Measurements from ENCODE around the gene CREB5.

Gene CREB5

DNA sequence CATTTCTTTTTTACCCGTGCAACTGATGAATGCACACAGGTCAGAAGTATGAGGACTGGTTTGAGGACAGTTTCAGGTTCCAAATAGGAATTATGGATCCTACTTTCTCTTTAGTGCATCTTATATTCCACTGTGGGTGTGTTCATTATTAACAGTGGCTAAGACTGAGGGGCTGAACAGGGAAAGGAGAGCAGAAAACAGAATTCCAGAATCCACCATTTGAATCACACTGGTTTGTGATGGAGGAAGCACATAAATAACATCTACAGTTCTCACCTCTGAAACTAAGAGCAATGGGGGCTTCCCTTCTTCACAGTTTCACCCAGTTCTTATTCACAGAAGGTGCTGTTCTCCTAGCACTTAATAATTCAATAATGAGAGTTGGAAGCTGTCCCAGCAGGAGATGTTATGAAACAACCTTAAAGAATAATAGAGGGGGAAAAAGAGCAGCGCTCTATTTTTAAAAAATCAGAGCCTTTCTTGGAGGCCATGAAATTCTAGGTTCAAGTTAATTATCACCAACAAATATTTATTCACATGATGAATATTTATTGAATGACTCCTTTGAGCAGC is 205.1 kb downstream of the CREB5 start:
- ATAC-seq (no peak), DNase-seq (no peak)
- Mint-ChIP-seq H3K9me3 (no peaks in the 10 kb centered on the region), H3K27me3 (no peaks in the 10 kb centered on the region), H3K4me3 (no peak overlapping the region), H3K4me1 (no peaks in the 10 kb centered on the region), H3K27ac (no peak overlapping the region)

DNA sequence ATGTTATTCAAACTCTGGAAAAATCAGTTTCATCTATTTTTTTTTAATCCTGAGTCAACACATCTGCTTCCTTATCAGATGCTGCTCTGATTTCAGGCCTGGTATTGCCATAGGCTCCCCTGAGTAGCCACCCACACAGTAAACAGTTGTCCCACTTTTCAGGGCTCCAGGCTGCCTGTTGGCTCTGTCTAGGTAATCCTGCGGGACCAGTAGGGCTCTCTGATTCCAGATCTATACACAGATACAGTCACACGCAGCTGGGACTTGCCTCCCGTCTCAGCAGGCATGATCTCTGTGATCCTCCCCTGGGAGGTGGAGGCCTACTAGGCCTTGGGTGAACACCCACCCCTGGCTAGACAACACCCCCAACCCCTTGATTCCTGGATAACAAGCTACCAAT is 206.1 kb downstream of the CREB5 start:
- ATAC-seq (no peak), DNase-seq (no peak)
- no peaks in the 10 kb centered on the region for H3K4me1 Mint-ChIP-seq
- no peaks in the 10 kb centered on the region for H3K9me3 Mint-ChIP-seq
- H3K27me3 Mint-ChIP-seq, result no peaks in the 10 kb centered on the region
- H3K27ac Mint-ChIP-seq, result no peak overlapping the region
- no peak overlapping the region for H3K4me3 Mint-ChIP-seq

DNA sequence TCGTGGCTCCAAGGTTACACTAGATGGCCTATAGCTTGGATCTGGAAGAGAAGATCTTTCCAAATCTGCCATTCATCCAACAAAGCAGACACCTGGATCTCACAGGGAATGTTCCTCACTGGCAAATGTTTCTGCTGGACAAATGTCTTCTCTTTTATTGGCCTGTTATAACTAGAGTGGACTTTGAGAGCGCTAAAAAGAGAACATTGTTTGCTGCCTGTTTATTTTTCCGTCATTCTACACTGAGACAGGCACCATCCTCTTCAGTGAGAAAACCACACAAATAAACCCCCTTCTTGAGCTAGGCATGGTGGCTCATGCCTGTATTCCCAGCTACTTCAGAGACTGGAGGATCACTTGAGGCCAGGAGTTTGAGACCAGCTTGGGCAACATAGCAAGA is 206.9 kb downstream of the CREB5 start:
- H3K27ac Mint-ChIP-seq, result no peak overlapping the region
- H3K27me3 Mint-ChIP-seq, result no peaks in the 10 kb centered on the region
- ATAC-seq, result no peak
- H3K4me1 Mint-ChIP-seq, result no peaks in the 10 kb centered on the region
- no peak for DNase-seq
- no peak overlapping the region for H3K4me3 Mint-ChIP-seq
- no peaks in the 10 kb centered on the region for H3K9me3 Mint-ChIP-seq

DNA sequence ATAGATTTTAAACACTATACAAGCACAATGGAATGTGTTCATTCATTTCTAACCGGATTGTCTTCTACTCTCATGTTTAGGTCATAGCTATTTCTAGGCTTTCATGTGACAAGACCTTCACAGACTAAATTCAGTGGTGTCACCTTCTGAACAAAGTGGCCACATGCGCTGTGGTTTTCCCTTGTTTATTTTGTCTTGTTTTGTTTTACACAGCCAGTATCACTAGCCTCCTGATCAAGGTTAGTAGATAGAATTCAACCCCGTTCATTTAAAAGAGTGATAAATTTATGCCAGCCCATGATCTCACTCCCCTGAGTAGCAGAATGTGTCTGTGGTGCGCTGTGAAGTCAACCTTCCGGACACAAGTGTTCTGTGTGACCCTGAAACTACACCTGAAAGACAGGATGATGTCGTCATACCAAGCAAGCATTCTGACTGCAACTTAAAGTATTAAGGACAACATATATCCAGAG is 209.1 kb downstream of the CREB5 start:
- DNase-seq (no peak), ATAC-seq (no peak)
- no peak overlapping the region for H3K4me3 Mint-ChIP-seq
- no peak overlapping the region for H3K27ac Mint-ChIP-seq
- no peaks in the 10 kb centered on the region for H3K4me1 Mint-ChIP-seq
- no peaks in the 10 kb centered on the region for H3K27me3 Mint-ChIP-seq
- no peaks in the 10 kb centered on the region for H3K9me3 Mint-ChIP-seq

DNA sequence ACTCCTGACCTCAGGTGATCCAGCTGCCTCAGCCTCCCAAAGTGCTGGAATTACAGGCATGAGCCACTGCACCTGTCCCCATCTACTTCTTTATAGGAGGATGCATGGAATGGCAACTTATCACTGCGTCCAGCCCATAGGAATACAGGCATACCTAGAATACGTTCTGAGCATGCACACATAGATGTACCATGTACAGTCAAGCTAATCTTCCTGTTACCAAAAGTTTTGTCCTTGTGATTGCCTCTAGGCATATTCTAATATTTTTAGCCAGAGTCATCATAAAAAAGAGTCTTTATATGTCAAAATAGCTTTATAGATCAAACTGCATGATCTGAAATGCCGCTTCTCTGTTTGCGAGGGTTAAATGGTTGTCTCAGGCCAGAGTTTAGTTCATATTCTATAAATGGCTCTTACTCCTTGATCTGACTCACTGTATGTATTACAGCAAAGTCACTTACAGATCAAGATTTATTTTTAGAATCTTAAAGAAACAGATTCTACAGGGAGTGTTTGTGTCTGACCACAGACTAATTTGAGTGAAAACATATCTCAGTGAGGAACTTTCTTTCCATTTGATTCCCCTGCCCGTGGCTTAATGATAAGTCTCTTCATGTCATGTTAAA is 210.9 kb downstream of the CREB5 start:
- Mint-ChIP-seq H3K27me3 (peaks cover 4% of the 10 kb centered on the region), H3K27ac (no peak overlapping the region), H3K9me3 (no peaks in the 10 kb centered on the region), H3K4me1 (no peaks in the 10 kb centered on the region), H3K4me3 (no peak overlapping the region)
- DNase-seq (no peak), ATAC-seq (no peak)

DNA sequence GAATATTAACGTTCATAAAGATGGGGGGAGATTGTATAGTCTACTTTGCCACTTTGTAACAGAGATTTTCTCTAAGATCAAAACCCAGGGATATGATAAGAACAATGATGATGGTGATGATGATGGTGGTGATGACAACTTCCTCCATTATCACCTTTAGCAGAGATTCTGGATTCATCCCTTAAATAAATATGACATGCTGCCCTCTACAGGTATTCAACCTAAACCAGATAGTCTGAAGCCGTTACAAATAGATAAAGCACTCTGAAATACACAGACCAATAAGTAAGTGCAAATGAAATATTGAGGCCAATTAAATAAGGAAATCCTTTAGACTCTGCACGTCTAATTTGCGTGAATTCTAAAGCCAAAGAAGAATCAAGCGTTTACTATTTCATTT is 211.5 kb downstream of the CREB5 start:
- Mint-ChIP-seq H3K27me3 (peaks cover 9% of the 10 kb centered on the region), H3K27ac (no peak overlapping the region), H3K4me1 (no peaks in the 10 kb centered on the region), H3K4me3 (no peak overlapping the region), H3K9me3 (no peaks in the 10 kb centered on the region)
- no peak for ATAC-seq
- no peak for DNase-seq

DNA sequence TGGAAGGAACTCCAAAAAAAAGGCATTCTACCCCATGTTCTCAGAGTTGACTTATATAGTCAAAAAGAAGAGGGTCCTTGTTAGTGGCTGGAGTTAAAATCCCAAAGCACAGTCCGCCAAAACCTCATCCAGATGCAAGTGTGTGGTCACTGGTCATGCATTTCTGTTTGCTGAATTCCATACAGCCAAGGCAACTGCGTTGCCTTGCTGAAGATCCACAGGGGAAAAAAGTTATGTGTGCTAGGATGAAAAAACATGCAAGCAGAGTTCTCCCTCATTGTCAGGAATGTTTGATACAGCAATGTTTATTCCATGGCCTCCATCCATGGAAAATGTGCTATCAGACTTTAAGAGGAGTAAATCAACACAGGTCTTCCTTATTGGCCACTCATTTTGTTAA is 213.1 kb downstream of the CREB5 start:
- no peak for DNase-seq
- H3K4me1 Mint-ChIP-seq, result no peaks in the 10 kb centered on the region
- peaks cover 9% of the 10 kb centered on the region for H3K27me3 Mint-ChIP-seq
- no peaks in the 10 kb centered on the region for H3K9me3 Mint-ChIP-seq
- no peak overlapping the region for H3K4me3 Mint-ChIP-seq
- no peak overlapping the region for H3K27ac Mint-ChIP-seq
- no peak for ATAC-seq

DNA sequence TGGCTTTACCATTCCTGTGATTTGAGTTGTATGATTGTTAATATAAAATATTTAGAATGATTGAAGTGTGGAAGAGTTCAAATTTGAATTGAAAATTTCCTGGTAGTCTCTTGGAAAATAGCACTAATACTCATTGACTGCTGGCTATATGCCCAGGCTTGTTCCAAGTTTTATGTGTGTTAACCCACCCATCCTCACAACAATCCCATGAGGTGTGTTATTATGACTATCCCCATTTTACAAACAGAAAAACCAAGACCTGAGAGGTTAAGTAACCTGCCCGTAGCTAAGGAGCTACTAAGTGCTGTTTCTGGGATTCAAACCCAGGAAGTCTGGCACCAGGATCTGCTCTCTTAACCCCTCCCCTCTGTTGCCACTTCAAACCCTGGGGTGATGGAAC is 213.9 kb downstream of the CREB5 start:
- no peak overlapping the region for H3K4me3 Mint-ChIP-seq
- H3K27me3 Mint-ChIP-seq, result peaks cover 9% of the 10 kb centered on the region
- ATAC-seq (no peak), DNase-seq (no peak)
- no peaks in the 10 kb centered on the region for H3K4me1 Mint-ChIP-seq
- H3K27ac Mint-ChIP-seq, result no peak overlapping the region
- no peaks in the 10 kb centered on the region for H3K9me3 Mint-ChIP-seq

DNA sequence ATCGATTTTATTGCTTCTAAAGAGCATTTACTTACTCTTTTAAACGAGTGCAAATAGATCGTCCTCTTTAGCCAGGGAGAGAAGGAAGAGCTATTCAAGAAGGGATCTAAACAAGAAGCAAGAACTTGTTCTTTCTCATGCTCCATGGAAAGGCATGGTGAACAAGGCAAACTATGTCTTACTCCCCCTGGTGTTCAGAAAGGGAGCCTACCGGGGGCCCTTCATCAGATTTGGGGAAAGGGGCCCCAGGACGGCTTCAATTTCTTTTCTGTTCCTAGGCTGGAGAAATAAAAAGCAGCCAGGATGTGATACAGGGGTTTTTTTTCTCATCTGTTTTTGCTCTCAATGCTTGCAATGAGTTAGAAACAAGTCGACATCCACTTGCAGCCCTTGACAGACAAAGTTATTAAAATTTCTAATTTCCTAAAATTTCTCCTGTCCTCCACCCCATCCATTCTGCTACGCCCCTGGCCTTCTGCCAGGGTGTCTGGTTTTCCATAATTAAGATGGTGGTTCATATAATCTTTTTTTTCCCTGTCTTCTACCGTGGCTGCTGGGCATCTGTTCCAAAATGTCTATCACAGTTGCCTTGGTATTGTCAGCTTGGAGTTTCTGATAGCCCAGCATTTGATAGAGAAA is 214.4 kb downstream of the CREB5 start:
- no peak for ATAC-seq
- Mint-ChIP-seq H3K4me1 (no peaks in the 10 kb centered on the region), H3K9me3 (no peaks in the 10 kb centered on the region), H3K27ac (no peak overlapping the region), H3K27me3 (peaks cover 9% of the 10 kb centered on the region), H3K4me3 (no peak overlapping the region)
- DNase-seq, result peak; percentile 26 to 30

DNA sequence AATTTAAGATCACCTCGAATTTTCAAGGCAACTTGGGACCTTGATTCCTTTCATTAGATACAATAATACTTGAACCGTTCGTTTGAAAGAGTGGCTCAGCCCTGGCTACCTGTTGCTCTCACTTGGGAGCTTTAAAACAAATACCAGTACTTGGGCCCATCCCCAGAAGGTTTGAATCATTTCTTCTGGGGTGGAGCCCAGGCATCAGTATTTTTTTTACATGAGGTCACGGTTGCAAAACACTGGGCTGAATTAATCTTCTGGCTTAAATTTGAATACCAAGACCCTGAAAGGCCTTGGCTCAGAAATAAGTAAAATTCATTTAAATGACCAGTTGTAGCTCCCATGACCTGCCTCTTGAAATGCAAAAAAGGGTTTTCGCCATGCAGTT is 214.9 kb downstream of the CREB5 start:
- no peaks in the 10 kb centered on the region for H3K4me1 Mint-ChIP-seq
- no peaks in the 10 kb centered on the region for H3K9me3 Mint-ChIP-seq
- no peak overlapping the region for H3K27ac Mint-ChIP-seq
- H3K4me3 Mint-ChIP-seq, result no peak overlapping the region
- DNase-seq (no peak), ATAC-seq (no peak)
- H3K27me3 Mint-ChIP-seq, result peaks cover 13% of the 10 kb centered on the region

DNA sequence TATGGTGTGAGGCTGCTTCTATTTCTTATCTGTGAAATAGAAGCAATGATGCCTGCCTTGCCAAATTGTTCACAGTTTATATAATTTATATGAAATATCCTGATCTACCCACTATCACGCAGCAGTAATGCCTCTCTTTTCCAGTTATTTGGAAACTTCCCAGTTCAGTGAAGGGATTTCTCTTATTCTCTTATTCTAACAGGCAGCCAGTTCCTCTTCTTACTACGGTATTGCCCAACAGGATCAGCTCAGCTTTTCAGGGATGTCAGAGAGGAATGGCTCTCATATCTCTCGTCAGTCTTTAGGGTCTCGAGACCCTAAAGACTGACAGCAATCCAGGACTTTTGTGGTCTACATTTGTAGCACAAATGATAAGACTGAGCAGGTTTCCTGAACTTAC is 215.6 kb downstream of the CREB5 start:
- DNase-seq (no peak), ATAC-seq (no peak)
- Mint-ChIP-seq H3K4me1 (no peaks in the 10 kb centered on the region), H3K27me3 (peaks cover 16% of the 10 kb centered on the region), H3K9me3 (no peaks in the 10 kb centered on the region), H3K27ac (no peak overlapping the region), H3K4me3 (no peak overlapping the region)

DNA sequence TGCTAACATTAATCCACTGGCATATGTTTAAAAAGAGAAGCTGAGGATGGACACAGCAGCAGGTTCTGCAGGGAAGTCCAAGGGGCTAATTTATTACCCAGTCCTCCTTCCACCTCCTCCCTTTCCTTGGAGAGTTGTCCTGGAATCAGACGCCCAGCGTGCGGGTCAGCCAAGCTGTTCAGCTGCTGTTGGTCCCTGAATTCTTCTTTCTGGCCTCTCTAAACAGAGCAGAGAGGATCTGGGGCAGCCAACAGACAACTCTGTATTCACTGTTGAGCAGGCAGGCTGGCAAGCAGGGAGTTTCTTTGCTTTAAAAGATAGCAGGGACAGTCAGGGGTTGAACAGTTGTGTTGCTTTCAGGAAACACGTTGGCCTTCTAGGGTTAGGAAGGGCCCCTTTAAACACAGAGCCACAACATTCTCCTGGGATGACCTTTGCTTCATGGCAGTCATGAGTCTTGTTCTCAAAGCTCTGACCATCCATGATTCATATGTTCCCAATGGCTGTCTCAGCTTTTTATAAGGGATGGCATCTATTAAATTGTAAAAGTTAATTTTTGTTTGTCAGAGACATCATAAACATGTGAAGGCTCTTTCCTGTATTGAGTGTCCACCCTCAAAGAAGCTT is 217.0 kb downstream of the CREB5 start:
- no peak for DNase-seq
- ATAC-seq, result no peak
- Mint-ChIP-seq H3K9me3 (no peaks in the 10 kb centered on the region), H3K4me1 (no peaks in the 10 kb centered on the region), H3K27me3 (peaks cover 16% of the 10 kb centered on the region), H3K4me3 (no peak overlapping the region), H3K27ac (no peak overlapping the region)

DNA sequence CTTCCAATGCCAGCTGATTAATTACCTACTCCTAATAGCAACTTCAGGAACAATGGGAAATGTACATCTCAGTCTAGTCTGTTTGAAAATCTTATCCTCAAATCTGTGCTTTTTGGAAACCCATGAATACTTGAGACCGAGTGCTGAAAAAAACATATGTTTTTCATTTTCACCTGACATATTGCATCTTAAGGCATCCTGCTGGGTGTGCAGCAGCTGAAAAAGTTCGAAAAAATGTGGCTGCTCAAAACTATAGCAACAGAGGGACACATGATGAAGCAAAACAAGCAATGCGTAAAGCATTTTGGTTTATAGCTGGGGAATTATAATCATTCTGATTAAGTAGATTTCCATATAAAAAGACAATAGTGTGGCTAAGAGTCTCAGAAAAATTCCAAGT is 218.0 kb downstream of the CREB5 start:
- DNase-seq, result no peak
- H3K4me3 Mint-ChIP-seq, result no peak overlapping the region
- no peak for ATAC-seq
- H3K27ac Mint-ChIP-seq, result no peak overlapping the region
- H3K27me3 Mint-ChIP-seq, result peaks cover 16% of the 10 kb centered on the region
- H3K4me1 Mint-ChIP-seq, result no peaks in the 10 kb centered on the region
- no peaks in the 10 kb centered on the region for H3K9me3 Mint-ChIP-seq

DNA sequence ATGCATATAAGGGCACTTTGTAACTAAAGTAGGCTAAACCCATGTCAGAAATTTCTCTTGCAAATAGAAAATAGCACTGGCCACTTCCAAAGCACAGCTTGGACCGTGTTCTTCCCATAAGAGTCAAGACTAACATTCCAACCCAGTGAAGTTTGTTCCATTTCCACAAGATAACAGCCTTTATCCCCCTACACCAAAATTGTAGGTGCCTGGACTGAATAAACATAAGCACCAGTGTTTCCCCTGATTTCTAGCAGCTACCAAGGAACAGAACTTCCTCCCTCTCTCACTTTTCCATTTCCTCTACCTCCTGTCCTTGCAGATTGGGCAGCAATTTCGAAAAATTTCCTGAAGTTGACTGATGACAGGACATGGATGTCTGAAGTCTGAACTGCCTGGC is 219.7 kb downstream of the CREB5 start:
- ATAC-seq (no peak), DNase-seq (no peak)
- Mint-ChIP-seq H3K27ac (no peak overlapping the region), H3K27me3 (peaks cover 16% of the 10 kb centered on the region), H3K4me1 (no peaks in the 10 kb centered on the region), H3K9me3 (no peaks in the 10 kb centered on the region), H3K4me3 (no peak overlapping the region)

DNA sequence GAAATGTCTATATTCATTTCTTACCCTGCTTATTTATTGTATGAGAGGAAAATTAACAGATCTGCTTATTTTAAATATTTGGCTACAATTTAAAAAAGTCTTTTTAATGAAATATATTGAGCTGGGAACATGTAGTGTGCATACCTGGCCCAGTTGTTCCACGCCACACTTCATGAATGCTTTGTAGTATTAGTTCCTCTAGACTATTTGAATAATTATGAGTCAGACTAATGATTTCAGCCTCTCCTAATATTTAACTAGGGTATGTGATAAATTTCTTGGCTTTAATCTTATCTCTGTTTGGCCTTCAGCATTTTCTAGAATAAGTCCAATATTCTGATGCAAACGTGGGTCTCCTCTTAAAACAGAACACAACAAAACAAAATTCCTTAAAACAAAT is 226.6 kb downstream of the CREB5 start:
- no peaks in the 10 kb centered on the region for H3K4me1 Mint-ChIP-seq
- no peak overlapping the region for H3K27ac Mint-ChIP-seq
- H3K4me3 Mint-ChIP-seq, result no peak overlapping the region

DNA sequence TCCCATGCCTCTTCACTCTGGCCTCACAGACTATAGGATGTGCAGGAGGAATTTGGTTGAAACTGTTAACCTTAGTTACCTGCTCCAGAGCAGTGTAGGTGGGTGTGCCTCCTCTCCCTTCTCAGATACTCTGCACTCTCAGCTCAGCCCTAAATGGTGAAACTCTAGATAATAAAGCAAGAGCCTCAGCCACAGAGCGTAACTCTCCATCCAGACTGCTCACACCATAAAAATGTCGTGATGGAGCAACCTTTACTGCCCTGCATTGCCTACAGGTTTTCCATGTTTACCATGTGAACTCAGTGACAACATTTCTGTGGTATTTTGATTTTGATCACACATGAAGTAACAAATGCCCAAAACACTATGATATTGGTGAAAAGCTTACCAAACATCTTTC is 227.7 kb downstream of the CREB5 start:
- no peaks in the 10 kb centered on the region for H3K9me3 Mint-ChIP-seq
- H3K27ac Mint-ChIP-seq, result no peak overlapping the region
- no peaks in the 10 kb centered on the region for H3K27me3 Mint-ChIP-seq
- DNase-seq (no peak), ATAC-seq (no peak)
- no peak overlapping the region for H3K4me3 Mint-ChIP-seq
- no peaks in the 10 kb centered on the region for H3K4me1 Mint-ChIP-seq

More for the DNA sequence above, 226.6 kb downstream of the CREB5 start:
- DNase-seq (no peak), ATAC-seq (no peak)
- no peaks in the 10 kb centered on the region for H3K27me3 Mint-ChIP-seq
- no peaks in the 10 kb centered on the region for H3K9me3 Mint-ChIP-seq
